Renal pelvis (tissue), 4 donors: ENCODE data around the gene AGAP1. TPM values are rescaled to one million over a fixed set of nuclear protein-coding genes. Genes with fewer than 3 reads are reported as not detected.

Source experiments
- DNase-seq: peaks from one replicate; pipeline ENCODE4 v3.0.0-alpha.2; 2013
- polyA plus RNA-seq, 3 donors: library from polyadenylated mRNA; unstranded; fragments of 120-200 nt; gene quantifications; one replicate each; pipeline ENCODE4 v1.2.1, GENCODE V29; 2013; ENCODE audit not compliant: insufficient read length in 3 of 3

The AGAP1 gene
- polyA plus RNA-seq, 3 donors: 20.5 to 23.8 (median 21.0) TPM

GRCh38 chr2:235529621-235530020 lies 35.8 kb downstream of the AGAP1 start:
- no peak for DNase-seq

GRCh38 chr2:235530735-235531134 lies 36.9 kb downstream of the AGAP1 start:
- DNase-seq: no peak

DNA sequence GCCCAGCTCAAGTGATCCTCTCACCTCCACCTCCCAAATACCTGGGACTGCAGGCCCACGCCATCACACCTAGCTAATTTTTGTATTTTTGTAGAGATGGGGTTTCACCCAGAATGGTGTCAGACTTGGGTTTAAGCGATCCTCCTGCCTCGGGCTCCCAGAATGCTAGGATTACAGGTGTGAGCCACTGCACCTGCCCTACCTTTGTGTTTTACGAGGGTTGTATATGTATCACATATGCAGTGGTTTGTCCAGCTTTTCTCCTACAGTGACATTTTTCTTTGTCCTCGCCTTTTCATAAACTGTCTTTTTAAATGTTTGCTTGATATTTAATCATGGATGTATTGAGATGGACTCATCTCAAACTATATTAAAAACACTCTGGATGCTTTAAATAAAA lies 38.5 kb downstream of the AGAP1 start:
- no peak for DNase-seq

DNA sequence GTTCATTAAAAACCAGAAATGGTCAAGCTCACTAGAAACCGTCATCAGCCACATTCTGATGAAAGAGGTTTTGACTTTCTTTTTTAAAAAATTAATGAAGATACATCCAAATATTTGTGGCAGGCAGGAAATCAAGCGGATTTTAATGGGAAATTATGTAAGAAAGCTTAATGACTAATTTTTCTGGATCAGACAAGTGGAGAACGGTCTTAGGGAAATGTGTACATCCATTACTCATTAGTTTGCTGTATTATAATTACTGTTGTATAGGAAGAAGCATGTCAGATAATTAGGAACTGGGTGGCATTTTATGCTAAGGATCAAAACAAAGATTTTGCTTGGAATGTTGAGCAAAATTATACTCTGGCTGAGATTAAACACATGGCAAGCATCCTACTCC lies 39.4 kb downstream of the AGAP1 start:
- DNase-seq: no peak

DNA sequence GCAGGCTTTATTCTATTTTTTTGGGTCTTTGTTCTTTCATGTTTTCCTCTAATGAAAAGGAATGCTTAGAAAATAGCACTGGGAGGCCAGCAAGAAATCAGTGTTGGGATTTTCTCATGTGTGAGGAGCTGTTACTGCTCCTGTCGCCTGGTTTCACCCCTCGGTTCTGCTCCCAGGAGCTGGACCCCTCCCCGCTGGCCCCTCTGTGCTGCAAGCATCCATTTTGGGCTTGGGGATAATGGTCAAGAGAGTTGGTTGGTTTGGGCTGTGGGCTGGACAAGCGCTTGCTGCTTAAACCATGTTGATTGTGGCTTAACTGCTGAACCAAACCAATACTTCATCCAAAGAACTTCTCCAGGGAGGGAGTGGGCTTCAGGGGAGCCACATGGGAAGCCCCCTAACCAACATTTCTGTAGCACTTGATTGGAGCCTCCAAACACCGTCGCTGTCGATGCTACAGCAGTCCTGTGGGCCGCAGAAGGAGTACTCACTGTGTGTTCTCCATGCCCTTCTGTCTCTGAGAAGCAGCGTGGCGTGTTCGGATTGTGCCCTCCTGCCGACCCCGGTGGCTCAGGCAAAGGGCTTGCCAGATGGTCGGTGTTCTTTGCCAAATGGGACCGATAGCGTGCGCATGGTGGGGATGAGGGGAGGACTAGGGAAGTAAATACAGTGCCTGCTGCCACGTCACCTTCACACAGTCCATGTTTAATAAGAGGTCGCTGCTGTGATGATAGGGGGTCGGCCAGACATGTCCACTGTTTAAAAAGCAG lies 40.0 kb downstream of the AGAP1 start:
- no peak for DNase-seq

DNA sequence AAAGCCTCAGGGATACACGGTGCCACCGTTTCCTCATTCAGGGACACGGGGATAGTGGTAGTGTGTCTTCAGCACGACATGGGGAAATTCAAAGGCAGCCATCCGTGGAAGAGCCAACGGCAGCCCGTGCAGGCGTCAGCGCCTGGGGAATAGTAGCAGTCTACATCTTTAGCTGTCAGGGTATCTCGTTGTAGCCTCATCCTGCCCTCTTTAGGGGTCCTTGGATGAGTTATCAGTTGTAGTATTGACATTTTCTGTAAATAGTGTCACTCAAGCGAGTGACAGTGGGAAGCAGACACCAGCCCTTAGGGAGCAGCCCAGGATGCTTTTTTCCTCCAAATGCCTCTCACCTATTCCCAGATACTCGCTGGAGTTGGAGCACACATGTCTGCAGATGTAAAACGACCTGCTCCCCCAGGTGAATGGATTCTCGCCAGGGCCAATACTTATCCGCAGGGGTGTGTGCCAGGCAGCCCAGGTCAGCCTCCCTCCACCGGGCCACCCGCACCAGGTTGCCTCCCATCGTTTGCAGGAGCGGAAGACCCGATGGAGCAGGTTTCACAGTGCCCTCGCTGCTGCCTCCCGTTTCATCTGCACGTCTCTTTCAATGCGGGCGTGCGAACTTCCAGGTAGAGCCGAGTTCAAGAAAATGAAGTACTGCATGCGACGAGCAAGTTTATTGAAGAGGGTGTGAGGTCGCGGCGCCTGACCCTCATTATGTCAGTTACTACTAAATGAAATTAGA lies 41.0 kb downstream of the AGAP1 start:
- no peak for DNase-seq

- DNase-seq: no peak
Measured at GRCh38 chr2:235535423-235536130, 41.7 kb downstream of the AGAP1 start.

DNA sequence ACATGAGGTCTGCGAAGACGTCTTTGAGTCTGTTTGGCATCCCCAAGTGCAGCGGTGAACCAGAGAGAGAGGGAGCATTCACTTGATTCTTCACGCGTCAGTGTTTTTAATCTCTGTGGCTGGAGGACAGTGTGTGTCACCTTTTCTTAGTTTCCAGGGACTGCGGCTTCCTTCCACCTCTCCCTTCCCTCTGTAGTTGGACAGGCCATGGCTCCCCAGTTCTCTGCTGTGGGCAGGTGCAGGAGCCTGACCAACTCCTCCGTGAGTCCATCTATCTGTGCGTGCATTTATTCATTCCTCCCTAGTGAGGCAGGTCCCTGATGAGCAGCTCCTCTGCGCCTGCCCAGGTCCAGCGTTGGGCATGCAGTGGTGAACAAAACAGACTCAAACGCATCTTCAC lies 42.9 kb downstream of the AGAP1 start:
- no peak for DNase-seq

DNA sequence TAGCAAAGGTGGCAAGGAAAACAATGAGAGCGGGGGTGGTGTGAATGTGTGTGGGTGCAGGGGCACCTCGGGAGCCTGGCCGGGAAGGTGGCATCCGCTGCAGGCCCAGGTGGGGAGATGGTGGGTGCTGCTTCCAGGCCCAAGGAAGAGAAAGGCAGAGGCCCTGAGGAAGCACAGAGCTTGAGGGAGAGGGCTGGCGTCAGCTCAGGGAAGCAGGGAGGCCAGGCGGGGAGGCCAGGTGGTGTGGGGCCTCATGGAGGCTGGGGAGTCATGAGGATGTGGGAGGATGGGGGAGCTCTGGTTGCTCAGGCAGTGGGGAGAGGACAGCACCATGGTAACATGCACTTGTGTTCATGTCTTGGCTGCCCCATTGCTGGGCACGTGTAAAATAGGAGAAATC lies 43.3 kb downstream of the AGAP1 start:
- DNase-seq: no peak

DNA sequence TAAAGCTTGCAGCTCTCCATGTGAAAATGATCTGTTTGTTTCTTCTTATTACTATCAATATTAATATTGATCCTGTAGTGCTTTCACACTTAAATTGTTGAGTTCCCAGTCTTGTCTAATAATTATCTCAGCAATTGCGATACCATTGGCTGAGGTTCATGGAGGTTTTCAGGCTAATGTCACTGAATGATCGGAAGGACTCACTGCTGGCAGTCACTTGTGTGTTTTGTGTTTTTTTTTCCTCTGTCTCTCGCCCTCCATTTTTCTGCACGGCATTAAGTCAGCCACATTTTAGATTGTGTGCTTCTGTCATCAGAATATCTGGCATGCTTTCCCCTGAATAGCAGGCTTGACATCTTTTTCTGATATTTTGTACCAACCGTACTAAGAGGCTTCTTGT lies 43.7 kb downstream of the AGAP1 start:
- DNase-seq: no peak

DNA sequence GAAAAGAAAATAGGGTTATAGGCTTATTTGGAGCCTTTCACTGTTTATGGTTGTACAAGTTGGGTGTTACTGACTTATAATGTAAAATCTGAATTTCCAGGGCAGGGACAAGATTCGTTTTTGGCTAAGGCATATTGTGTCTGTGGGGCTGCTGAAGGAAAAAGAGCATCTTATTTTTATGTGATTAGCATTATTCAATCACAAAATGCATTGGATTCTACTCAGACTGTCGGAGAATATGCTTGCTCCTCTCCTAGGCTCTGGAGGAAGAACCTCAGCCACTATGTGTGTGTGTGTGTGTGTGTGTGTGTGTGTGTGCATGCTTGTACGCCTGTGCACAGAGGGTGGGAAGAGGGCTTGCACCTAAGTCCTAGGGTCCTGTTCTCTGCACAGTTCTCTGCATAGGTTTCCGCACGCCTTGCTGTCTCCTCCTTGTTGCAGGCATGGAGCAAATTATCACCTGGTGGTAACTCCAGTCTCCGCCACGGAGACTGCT lies 44.3 kb downstream of the AGAP1 start:
- DNase-seq: no peak

DNA sequence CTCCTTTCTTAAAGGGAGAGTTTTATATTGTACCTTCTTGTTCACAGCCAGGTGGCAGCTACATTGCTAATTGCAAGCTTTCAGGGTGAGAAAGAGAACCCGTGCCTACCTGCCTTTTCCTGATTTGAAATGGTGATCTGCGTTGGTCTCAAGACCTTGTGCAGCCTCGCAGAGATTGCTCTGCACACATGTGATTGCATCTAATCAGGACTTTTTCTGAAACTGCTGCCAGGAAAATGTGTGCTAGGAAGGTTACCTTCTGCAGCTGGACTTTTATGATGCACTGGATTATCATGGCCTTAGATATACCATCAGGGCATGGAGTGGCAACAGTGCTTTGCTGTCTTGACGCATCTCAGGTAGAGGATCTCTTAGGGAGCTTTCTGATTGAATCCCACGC lies 45.1 kb downstream of the AGAP1 start:
- no peak for DNase-seq

DNA sequence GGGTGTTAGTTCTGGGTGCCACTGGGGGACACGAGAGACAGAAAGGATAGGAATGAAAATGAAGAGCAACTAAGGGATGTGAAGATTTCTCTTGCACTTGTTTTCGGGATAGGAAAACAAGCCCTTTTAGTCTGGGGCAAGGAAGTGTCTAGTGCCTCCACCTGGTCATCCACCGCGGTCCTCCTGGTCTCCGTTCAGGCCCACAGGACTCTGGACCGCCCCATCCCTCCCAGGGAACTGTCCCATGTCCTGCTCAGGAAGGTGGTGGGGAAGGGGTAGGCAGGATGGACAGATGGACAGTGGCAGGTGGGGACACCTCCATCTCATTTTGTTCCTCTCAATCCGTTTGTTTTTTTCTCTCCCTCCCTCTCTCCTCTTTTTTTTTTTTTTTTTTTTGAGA lies 45.9 kb downstream of the AGAP1 start:
- no peak for DNase-seq

- no peak for DNase-seq
Measured at GRCh38 chr2:235541016-235541415, 47.2 kb downstream of the AGAP1 start.

GRCh38 chr2:235541838-235542549 lies 48.2 kb downstream of the AGAP1 start:
- DNase-seq: no peak

DNA sequence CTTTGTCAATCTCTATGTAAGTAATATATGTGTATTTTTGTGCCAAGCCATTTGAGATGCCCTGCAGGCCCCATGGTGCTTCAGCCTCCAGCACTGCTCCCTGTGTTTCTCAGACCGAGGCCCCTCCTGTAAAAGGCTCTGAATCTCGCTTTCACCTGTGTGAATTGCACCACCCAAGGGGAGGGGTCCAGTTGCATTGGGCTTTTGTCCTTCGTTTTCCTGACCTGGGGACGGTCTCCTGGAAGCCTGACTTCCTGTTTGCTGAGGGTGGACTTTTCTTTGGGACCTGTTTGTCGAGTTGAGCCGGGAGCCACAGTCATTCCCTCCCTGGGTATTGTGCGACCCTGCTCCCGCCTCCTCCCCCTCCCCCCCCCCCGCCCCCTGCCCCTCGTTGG lies 48.9 kb downstream of the AGAP1 start:
- no peak for DNase-seq

DNA sequence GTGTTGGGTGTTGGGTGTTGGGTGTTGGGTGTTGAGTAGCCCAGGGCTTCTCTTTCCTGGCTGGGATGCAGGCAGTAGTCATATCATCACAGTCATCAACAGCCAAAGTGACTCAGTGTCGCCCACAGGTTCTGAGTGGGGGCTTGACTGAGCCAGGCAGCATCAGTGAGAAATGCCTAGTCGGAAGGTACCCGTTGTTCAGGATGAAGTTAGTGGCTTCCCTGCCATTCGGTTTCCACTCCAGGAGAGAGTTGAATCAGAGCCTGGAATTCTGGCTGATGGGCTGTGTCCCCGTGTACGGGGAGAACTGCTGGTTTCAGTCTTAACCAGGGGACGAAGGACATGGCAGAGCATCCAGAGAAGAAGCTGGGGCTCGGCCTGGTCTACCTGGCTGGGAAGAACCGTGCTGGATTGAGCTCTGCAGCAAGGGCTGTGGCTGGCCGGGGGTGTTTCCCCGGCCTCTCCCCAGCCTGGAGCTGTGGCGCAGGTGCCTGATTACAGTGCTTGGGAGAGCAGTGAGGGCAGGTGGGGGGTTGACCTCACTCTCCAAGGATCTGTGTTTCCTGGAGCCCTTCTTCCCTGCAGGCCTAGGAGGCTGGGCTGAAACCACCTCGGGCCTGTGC lies 49.4 kb downstream of the AGAP1 start:
- no peak for DNase-seq

DNA sequence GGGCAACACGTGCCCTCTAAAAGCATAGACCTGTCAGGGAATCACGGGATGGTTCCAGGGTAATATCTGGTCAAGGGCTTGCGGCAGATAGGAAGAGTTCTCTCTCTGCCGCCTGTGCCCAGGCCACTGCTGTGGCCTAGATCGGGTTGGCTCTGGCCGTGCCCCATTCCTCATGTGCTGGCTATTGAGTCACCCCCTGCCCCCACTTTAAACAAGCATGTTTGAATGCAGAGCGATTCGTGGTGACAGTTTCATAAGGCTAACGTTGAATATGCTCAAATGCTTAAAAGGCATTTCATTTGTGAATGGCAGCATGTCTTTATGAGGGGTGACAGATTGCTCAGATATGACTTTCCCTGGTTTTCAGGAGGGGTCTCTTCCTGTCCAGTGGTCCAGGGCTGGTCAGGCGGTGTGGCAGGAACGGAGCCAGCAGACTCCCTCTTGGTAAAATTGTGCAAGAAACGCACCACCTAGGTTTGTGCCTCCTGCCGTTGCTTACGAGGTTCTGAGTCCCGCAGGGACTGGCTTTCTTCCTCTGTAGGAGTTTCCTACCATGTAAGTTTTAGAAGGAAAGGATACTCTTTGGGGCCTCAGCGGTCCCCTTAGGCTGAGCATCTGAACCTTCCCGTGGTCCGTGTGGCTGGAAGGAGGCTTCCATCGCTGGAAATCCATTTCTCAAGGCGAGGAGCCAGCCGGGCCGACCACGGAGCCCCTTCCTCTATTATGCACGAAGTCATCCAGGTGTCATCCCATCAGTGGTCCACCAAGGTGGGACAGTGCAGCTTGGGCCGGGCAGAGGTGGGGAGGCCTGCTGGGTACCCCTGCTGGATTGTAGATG lies 50.2 kb downstream of the AGAP1 start:
- DNase-seq: no peak

- DNase-seq: no peak
Measured at GRCh38 chr2:235544689-235544969, 50.8 kb downstream of the AGAP1 start.

GRCh38 chr2:235545339-235546150 lies 51.7 kb downstream of the AGAP1 start:
- peak; percentile 54 for DNase-seq
